SKM-1 treated with dmso at 0.1 percent for 144 hours (cell line): ENCODE results near the gene PRDM1.

Experiments used
- DNase-seq: peaks from one replicate; lab custom pipeline; 2025; ENCODE audit not compliant: unreplicated experiment; lab: John Stamatoyannopoulos, UW

The PRDM1 gene

GRCh38 chr6:106094964-106095335, 8.8 kb downstream of the PRDM1 start:
- no peak for DNase-seq

- DNase-seq, result peak; percentile 64
Measured at GRCh38 chr6:106097411-106098231, 11.5 kb downstream of the PRDM1 start.

DNA sequence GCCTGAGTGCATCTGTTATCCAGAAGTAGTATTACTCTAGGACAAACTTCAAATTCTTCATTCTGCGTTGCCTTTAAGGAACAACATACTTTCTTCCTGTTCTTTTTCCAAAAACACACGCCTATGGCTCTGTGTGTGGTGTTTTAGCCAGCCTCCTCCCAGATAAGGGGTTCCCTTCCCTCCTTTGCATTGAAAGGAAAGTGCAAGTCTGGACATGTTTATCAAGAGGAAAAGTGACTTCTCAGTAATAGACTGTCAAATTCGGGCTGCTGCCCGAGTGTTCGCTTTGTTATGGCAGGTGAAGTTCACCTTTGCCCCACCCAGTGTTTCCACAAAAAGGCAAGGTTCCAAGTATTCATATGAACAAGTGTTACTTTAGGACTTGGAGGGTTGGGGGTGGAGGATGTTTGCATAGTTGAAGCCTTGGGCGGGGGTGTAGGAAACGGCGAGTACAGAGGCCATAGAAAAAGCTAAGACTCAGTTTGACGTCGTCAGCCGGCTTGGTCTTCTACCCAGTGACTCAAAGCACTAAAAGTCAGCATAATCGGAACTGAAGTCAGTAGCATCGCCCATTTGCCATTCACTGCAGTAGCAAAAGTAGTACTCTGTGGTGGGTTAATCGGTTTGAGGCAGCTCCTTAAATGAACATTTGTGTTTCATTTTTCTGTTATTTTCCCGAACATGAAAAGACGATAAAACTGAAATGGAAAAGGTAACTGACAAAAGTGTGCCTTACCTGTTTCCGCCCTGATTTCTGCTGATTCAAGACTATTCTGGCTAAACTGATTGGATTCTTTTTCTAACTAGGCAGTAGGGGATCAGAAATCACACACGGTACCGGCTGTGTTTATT, 12.5 kb downstream of the PRDM1 start:
- no peak for DNase-seq

GRCh38 chr6:106099235-106099537, 13.1 kb downstream of the PRDM1 start:
- DNase-seq, result no peak

- DNase-seq, result no peak
Measured at GRCh38 chr6:106100755-106101154, 14.6 kb downstream of the PRDM1 start.

GRCh38 chr6:106101466-106101865, 15.3 kb downstream of the PRDM1 start:
- no peak for DNase-seq

DNA sequence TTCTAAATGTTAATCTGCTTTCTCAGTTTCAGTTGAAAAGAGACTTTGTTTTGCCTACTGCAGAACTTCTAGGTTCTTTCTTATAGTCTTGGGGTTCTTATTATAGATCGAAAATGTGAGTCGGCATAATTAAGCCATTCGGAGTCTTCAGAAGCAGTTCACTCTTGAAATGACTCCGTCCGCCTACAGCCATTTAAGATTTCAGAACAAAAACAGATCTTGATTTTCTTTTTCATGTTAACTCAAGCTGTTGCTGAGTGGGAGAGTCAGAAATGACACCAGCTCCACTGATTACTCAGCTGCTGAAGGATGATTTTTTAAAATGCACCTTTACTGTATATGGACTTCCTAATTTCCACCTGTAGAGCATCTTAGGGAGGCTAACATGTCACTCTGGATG, 15.9 kb downstream of the PRDM1 start:
- no peak for DNase-seq

DNA sequence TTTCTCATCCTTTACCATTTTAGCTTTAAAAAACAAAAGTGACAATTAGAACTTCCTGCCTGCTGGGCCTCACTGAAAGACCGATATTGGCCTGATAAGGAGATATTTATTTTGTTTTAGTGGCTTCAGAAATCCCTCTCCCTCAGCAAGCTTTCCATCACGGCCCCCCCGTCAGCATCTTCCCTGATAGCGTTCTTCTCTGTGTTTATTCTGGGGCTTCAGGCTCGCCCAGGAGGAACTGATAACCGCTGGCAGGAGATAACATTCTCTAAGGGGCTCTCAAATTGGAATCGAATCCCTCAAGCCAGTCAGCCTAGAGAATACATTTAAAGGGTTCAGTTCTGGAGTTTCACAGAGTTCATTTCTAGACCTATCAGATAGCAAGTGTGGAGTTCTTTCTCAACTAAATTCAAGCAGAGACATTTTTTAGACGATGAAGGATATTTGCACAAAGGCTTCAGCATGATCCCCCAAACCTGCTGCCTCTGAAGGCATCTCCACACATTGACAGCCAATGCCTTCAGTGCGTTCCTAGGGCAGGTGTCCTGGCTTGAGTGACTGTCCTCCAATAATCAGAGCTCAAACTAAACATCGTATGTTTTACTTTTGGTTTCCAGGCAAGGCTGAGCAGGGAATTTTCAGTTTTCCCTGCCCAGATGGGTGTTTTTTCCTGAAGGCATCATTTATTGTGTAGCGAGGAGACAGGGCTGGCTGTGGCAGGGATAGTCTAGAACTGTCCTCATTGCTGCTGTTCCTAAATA, 17.0 kb downstream of the PRDM1 start:
- DNase-seq, result no peak

GRCh38 chr6:106103728-106104109, 17.6 kb downstream of the PRDM1 start:
- DNase-seq, result no peak

- no peak for DNase-seq
Measured at GRCh38 chr6:106104476-106104875, 18.3 kb downstream of the PRDM1 start.

DNA sequence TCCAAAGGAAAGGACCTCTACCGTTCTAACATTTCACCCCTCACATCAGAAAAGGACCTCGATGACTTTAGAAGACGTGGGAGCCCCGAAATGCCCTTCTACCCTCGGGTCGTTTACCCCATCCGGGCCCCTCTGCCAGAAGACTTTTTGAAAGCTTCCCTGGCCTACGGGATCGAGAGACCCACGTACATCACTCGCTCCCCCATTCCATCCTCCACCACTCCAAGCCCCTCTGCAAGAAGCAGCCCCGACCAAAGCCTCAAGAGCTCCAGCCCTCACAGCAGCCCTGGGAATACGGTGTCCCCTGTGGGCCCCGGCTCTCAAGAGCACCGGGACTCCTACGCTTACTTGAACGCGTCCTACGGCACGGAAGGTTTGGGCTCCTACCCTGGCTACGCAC, 18.8 kb downstream of the PRDM1 start:
- DNase-seq, result no peak

DNA sequence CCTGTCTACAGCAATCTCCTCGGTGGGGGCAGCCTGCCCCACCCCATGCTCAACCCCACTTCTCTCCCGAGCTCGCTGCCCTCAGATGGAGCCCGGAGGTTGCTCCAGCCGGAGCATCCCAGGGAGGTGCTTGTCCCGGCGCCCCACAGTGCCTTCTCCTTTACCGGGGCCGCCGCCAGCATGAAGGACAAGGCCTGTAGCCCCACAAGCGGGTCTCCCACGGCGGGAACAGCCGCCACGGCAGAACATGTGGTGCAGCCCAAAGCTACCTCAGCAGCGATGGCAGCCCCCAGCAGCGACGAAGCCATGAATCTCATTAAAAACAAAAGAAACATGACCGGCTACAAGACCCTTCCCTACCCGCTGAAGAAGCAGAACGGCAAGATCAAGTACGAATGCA, 19.4 kb downstream of the PRDM1 start:
- no peak for DNase-seq

DNA sequence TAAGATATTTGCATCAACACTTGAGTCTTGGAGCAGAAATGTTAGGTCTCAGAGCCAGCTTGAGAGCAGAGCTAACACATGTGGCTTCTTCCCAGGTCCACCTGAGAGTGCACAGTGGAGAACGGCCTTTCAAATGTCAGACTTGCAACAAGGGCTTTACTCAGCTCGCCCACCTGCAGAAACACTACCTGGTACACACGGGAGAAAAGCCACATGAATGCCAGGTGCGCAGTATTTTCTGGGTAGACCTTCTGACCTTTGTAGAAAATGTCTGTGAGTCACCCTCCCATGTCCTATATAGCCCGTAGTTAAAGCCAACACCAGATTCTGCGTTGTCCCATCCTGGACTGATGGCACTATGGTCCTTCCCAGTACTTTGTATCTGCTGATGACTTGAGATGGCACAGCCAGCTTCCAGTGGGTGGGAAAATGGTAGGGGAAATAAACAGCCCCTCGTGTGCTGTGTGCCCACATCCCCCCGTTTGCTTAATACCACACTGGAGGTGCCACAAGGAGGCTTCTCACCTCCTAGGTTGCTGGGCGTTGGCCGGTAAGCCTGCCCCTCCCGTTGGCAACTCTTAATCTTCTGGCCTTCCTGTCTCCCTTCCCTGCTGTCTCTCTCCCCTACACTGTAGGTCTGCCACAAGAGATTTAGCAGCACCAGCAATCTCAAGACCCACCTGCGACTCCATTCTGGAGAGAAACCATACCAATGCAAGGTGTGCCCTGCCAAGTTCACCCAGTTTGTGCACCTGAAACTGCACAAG, 20.3 kb downstream of the PRDM1 start:
- DNase-seq, result no peak

GRCh38 chr6:106107043-106107613, 21.0 kb downstream of the PRDM1 start:
- no peak for DNase-seq

GRCh38 chr6:106108129-106108528, 22.0 kb downstream of the PRDM1 start:
- DNase-seq, result no peak

DNA sequence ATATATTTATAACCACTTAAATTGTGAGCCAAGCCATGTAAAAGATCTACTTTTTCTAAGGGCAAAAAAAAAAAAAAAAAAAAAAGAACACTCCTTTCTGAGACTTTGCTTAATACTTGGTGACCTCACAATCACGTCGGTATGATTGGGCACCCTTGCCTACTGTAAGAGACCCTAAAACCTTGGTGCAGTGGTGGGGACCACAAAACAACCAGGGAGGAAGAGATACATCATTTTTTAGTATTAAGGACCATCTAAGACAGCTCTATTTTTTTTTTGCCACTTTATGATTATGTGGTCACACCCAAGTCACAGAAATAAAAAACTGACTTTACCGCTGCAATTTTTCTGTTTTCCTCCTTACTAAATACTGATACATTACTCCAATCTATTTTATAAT, 22.9 kb downstream of the PRDM1 start:
- DNase-seq, result no peak

- no peak for DNase-seq
Measured at GRCh38 chr6:106110164-106110826, 24.2 kb downstream of the PRDM1 start.

DNA sequence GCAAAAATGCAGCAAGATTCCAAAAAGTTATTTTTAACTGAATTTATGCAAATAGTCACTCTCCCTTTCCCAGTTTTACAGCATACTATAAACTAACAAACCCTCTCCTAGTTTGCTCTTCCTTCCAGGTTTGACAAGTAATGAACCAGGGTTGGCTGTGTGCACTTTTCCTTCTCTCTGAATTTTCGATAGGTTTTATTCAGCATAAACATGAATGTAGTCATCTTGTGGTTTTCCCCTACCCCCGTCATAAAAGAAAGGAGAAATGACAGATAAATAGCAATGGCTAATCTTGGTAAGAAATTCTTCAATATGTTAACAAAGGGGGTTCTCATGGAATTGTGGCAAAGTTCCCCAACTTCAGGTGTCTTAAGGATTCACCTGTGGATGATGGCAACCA, 26.3 kb downstream of the PRDM1 start:
- no peak for DNase-seq

DNA sequence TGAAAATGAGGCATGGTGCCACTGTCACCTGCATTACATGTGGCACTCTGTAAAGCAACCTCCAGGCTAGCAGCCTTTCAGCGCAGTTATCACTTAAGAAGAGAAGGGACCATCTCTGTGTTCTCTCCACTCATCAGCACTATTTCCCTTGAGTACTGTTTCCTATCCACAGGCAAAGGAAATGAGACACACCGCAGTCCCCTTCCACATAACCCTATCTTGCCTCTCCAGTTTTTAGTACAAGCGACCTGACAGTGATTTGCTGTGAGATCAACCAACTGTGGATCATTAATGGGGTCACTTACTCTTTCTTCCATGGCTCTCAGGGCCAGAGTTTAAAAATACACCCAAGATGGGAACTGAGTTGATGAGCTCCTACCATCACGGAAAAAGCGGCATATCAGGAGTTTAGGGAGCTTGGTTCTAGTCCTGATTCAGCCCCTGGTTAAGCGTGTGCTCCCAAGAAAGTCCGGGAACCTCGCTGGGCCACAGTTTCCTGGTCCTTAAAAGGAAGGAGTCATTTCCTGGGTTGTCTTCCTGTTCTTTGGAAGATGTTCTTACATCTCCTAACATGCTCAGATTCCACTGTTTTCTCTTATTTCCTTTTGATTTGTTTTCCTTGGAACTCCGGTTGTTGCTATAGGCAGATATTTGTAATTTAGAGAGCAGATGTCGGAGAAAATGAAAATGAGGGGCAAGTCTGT, 27.3 kb downstream of the PRDM1 start:
- no peak for DNase-seq

DNA sequence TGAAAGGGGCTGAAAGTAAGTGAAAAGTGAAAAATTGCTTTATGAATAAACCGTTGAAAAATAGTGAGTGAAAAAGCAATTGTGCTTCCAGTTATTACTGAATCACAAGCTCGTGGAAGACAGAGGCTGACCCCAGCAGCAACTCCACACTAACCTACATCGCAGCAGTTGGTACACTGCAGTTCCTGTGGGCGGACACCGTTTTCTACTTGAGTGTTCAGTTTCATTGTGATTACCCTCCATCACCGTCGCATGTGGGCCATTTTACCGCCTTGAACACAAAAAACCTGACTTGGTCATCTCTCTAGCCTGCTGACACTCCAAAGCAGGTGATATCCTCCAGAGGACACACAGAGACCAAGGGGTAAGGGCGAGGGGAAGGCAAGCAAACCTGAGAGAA, 28.4 kb downstream of the PRDM1 start:
- DNase-seq, result no peak
